Peyer's patch (tissue), 4 donors: ENCODE measurements around the gene DCTN3.

Experiments used
- CTCF ChIP-seq, 6 experiments: fragments of 450-650 bp in 4 of 6; fragments of 200-600 bp in 2 of 6; sonication (generic) in 1 of 6; IDR thresholded peaks; one replicate each; pipeline ENCODE4 v1.5.1; 2017 to 2019; ENCODE audit warnings: antibody characterized with exemption in 6 of 6, mild to moderate bottlenecking in 3 of 6, moderate library complexity in 1 of 6
- POLR2A ChIP-seq, 2 donors: fragments of 450-650 bp; IDR thresholded peaks; one replicate each; pipeline ENCODE4 v1.5.1; 2017; ENCODE audit warnings: antibody characterized with exemption in 2 of 2, mild to moderate bottlenecking in 2 of 2, moderate library complexity in 2 of 2

DNA sequence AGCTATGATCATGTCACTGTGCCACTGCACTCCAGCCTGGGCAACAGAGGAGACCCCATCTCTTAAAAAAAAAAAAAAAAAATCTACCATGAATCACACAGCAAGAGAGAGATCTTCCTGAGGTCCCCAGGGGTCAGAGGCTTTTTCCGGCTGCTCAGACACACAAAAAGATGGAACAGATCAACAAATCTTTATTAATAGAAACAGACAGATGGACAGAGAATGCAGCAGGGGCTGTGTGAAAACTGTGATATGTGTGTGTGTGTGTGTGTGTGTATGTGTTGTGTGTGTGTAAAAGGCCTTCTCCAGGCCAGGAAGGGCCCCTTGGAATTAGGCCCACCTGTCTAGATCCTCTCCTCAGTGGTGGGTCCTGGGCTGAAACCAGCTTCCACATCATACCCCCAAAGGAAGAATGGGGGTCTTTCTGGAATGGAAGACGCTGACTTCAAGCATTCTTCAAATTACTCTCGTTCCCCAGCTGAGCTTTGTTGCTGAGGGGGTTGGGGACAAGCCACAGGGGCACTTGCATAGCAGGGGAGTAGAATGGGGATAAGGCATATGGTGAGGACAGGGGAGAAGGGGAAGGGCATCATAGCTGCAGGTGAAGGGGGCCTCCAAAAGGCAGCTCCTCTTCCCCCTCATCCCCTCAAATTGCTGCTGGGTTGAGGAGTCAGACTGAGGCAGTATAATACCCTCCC is 14.4 kb upstream of the DCTN3 start:
- TF ChIP-seq CTCF (IDR thresholded peaks at IDR 0.05) (no peak), POLR2A (IDR thresholded peaks at IDR 0.05) (no peak)
